GM21367 (cell line): Measurements from ENCODE around the gene GSTM3.

Source experiments
- ATAC-seq: cut with Tn5 transposase; IDR thresholded peaks from one replicate; pipeline ENCODE4 v1.9.1; 2021; ENCODE audit not compliant: unreplicated experiment

Gene GSTM3

GRCh38 chr1:109740615-109741373, at the start of gene GSTM3:
TSS of gene GSTM3 (minus strand) at chr1:109741038. CDS start at chr1:109740287, 751 bp downstream.
- ATAC-seq, result no peak

- no peak for ATAC-seq
Observed at GRCh38 chr1:109790329-109790728, 49.5 kb upstream of the GSTM3 start.

DNA sequence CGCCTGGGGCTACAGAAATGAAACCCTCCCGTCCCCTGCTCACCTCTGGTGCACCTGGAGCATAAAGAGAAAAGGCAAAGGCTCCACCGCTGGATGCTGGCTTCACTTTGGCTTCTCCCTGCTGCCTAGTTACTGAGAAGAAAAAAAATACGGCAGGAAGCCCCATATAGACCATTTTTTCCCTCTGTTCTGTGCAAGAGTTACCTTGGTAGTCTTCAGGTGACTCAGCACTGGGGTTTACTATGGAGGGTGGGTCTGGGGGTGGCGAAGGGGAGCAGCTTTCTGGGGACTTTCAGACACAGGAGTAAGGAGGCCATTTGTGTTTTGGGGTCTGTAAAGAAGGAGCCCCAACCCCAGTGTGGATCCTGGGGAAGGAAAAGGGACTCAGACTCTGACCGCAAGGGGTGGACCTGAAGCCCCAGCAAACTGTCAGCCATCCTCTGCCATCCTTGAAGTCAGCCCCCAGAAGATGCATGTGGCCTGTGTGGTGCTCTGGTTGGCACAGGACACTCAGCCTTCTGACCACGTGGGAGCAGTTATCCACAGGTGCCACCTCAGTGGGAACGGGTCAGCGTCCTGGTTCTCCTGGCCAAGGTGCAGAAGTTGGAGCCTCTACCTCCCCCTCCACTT, 48.8 kb upstream of the GSTM3 start:
- no peak for ATAC-seq

- ATAC-seq, result no peak
Observed at GRCh38 chr1:109788695-109789521, 48.1 kb upstream of the GSTM3 start.

GRCh38 chr1:109787845-109788601, 47.2 kb upstream of the GSTM3 start:
- ATAC-seq, result no peak

DNA sequence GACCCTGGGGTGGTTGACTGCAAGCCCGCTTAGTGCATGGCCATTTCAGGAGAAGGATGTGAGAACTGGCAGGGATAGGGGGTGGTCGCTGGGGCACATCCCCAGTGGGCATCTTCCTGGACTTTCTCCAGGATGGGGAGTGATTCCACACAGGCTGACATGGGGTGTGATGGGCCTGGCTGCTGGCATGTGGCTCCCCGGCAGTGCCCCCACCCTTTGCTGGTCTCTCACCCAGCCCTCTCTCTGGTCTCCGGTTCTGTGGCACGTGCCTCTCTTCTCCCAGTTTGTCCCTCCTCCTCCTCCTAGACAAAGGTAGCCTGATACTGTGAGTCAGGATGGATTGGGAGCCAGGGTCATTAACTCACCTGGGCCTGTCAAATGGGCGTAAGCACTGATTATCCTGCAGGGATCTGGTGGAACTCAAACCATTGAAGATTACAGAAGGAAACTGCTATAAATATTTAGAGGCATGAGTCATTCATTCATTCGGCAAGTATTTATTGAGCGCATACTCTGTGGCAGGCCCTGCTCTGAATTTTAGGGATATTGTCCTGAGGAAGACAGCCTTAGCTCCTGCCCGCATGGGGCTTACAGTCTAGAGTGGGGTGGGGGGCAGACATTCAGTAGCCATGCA, 46.5 kb upstream of the GSTM3 start:
- no peak for ATAC-seq

DNA sequence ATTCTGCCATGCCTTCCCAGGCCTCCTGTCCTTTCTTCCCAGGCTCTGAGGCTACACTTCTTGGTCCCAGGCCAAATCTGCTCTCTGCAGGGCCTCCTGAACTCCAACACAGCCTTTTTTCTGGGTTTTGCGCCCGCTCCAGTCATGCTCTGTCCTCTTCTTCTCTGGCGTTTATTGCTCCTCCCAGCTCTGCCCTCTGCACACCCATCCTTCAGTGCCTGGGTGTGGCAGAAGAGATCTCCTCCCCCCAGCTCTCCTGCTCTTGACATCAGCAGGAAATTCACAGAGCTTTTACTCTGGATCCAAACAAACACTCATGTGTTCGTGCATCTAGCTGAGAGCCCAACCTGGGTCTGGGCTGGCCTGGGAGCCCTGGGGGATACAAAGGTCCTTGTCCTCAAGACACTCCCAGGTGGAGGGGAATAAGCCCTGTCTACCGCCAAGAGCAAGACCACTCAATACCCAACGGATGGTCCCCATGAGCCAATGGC, 45.7 kb upstream of the GSTM3 start:
- no peak for ATAC-seq

GRCh38 chr1:109786112-109786480, 45.3 kb upstream of the GSTM3 start:
- ATAC-seq, result no peak

- ATAC-seq, result no peak
Observed at GRCh38 chr1:109785446-109786111, 44.7 kb upstream of the GSTM3 start.

GRCh38 chr1:109784551-109785252, 43.9 kb upstream of the GSTM3 start:
- ATAC-seq, result no peak

DNA sequence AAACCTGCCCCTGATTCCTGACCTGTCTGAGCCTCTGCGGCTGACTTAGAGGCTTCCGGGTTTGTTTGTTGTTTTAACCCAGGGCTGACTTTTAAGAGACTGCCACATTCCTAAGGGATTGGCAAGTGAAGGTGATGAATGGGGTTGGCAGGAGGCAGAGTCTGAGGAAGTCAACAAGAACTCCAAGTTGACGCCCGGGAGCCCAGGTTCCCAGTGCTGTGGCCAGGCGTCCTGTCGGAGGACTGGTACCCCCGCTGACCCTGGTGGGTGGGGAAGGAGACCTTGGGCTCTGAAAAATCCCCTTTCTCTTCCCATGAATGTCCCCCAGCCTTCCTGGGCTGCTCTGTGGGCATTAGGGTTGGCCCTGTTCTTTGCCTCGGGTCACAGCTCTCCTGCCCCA, 42.6 kb upstream of the GSTM3 start:
- ATAC-seq, result no peak

GRCh38 chr1:109782927-109783326, 42.1 kb upstream of the GSTM3 start:
- no peak for ATAC-seq

DNA sequence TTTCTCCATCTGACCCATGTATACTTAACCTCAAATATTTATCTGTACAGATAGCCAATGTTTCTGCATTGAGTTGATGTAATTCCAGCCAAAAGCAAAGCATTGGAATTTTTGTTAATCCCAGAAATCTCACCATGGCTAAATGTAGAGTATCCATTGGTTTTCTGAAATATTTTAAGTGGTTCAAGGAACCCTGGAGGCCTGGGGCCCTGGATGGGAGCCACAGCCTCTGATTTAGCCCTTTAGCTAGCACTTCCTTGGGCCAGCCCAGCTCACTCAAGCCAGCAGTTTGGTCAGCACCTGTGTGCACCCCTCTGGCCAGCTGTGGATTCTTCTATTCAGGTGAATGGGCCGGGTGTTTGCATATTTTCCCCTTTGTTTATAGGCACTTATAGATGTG, 41.7 kb upstream of the GSTM3 start:
- ATAC-seq, result no peak

DNA sequence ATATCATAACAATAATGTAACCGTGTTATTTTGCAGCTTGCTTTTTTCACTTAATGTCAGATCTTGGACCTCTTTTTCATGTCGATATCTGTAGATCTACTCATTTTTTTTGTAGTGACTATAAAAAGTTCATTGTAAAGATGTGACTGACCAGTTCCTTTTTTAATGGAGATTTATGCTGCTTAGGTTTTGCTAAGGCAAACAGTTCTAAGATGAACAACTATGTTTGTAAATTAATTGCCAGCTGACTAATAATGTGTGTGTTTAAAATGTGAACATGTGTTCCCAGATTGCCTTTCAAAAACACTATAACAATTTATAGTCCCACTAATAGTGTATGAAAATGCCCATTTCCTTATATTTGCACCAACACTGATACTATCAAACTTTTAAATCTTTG, 41.0 kb upstream of the GSTM3 start:
- no peak for ATAC-seq

- ATAC-seq, result no peak
Observed at GRCh38 chr1:109780982-109781381, 40.1 kb upstream of the GSTM3 start.

DNA sequence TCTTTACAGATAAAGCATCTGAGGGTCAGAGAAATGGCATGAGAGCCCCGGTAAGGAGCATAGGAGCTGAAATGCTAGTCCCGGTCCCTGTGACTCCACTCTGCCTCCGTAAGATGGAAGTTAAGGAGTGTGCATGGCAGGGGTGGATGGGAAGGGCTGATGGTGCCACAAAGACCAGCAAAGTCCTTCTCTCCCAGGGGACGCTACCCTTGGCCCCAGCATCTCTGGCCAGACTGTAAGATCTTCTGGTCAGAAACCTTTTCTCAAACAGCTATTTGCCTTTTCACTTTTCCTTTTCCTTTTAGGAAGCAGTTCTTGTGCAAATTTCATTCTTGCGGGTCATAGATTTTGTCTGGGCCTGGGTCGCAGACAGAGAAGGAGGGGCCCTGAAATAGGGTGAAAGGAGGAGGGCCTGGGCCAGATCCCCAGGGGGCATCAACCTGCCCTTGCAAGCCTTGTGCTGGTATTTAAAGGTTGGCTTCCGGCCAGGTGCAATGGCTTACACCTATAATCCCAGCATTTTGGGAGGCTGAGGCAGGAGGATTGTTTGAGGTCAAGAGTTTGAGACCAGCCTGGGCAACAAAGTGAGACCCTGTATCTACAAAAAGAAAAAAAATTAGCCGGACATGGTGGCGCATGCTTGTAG, 37.3 kb upstream of the GSTM3 start:
- no peak for ATAC-seq

DNA sequence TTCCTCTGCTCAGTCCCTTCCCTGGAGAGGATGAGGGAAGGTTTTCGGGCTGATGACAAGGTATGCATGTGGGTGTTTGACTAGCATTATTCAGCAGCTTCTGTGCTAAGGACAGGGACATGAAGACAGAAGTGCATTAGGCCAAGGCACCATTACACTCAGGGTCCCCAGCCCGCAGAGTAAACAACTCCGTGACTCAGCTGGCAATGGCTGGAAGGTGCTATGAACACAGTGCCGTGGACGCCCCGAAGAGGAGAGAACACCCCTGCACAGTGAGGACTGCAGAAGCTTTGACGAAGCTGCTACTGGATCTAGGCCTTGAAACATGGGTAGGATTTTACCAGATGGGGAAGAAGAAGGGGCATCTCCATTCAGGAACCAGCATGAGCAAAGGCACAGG, 36.6 kb upstream of the GSTM3 start:
- no peak for ATAC-seq

DNA sequence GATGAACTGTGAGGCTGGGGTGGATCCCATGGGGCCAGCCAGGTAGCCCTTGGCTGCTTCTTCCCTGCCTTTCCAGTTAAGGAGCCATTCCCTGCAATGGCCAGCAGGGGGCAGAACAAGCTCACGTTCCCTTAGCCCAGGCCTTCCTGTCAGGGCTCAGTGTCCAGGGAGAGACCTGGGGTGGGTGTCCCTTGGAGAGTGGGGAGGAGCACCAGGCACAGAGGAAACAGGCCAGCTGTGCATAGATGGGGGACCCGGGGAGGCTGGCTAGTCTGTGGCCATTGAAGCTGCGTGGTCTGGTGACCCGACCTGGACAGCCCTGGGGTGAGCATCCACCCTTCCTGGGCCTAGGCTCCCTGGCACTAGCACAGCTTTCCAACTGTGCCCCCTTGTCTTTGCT, 36.1 kb upstream of the GSTM3 start:
- ATAC-seq, result peak; percentile 52
